GM12892 (cell line): ENCODE data around the gene VMAC.

Experiments used
- POLR2A ChIP-seq: IDR thresholded peaks from 2 replicates; pipeline ENCODE4 v1.6.1; 2011; ENCODE audit warnings: low read depth, low read length, control low read depth
- POLR2AphosphoS5 ChIP-seq: IDR thresholded peaks from 2 replicates; pipeline ENCODE4 v1.6.1; 2011; ENCODE audit warnings: low read depth, low read length, control low read depth
- TAF1 ChIP-seq: IDR thresholded peaks from 2 replicates; pipeline ENCODE4 v1.6.1; 2011; ENCODE audit warnings: low read depth, mild to moderate bottlenecking, control low read depth, low read length, borderline replicate concordance

DNA sequence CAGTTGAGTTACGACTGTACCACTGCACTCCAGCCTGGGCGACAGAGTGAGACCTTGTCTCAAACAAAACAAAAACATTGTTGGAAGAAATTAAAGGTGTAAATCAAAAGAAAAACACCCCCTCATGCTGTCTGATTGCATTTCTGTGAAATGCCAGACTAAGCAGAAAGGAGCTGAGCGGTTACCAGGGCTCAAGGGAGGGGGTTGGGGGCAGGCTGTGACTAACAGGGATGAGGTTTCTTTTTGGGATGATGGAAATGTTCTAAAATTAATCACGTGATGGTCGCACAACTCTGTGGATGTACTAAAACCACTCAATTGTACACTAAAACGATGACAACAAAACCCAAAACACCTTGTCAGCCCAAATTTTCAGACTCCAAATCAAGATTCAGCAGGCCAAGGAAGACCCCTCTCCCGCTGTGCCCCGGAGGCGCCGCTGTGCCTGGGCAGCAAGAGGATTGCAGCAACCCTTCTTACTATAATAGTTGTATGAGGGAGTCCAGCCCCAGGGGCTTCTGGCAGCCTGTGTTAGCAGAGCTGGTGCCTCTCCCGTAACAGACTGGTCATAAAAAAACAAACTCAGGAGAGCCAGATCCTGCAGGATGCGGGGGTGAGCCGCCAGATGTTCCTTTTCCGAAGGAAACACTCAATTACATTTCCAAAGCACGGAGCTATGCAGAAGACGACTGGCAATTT is 30.3 kb downstream of the VMAC start:
- no peak for TF ChIP-seq TAF1
- no peak for TF ChIP-seq POLR2A
- no peak for TF ChIP-seq POLR2AphosphoS5
